ENCODE data around the gene LTA4H. TPM values are rescaled to one million over a fixed set of nuclear protein-coding genes. Genes with fewer than 3 reads are reported as not detected.

The LTA4H gene
- total RNA-seq, 1 experiment from 2014 or later, result 51.8 TPM

DNA sequence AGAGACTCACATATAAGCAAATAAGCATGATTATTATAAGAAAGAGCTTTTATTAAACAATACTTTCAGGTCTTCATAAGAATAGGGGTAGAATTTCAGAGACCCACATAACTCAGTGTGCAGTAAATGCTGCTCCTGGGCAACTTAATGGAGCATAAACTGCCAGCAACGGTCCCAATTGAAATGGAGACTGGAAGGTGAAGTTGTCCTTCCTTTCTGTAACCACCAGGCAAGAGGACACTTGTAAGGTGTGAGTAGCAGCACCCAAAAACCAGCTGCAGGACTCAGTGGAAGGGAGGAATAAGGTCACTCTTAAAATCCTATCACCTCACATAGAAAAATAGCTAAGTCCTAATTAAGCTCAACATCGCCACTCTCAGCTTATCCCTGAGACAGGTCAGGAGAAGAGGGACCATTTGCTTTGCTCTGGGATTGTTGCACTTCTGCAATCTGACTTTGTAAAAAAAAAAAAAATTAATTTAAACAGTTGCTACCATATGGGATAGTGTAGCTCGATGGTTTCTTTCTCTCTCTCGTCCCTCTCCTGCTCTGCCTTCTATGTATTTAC lies 22.7 kb upstream of the LTA4H start:
- Histone ChIP-seq H3K36me3 (ENCODE audit: insufficient read depth, low read length, poor library complexity, severe bottlenecking) (no peaks in the 10 kb centered on the region), H3K27me3 (replicated peaks; ENCODE audit: insufficient read depth, low read depth, low read length, poor library complexity) (no peaks in the 10 kb centered on the region), H3K4me3 (ENCODE audit: low read depth, low read length, poor library complexity, severe bottlenecking) (no peak overlapping the region), H3K27ac (ENCODE audit: low read depth, low read length, poor library complexity, severe bottlenecking) (no peak overlapping the region), H3K4me1 (ENCODE audit: insufficient read depth, low read length, poor library complexity, severe bottlenecking) (no peaks in the 10 kb centered on the region), H3K9me3 (ENCODE audit: low read depth, low read length, poor library complexity, severe bottlenecking) (no peaks in the 10 kb centered on the region)
- TF ChIP-seq EZH2 (IDR thresholded peaks at IDR 0.05; ENCODE audit: borderline replicate concordance, low read depth, low read length, poor library complexity, severe bottlenecking), result no peak
- TF ChIP-seq, protein P1, sequence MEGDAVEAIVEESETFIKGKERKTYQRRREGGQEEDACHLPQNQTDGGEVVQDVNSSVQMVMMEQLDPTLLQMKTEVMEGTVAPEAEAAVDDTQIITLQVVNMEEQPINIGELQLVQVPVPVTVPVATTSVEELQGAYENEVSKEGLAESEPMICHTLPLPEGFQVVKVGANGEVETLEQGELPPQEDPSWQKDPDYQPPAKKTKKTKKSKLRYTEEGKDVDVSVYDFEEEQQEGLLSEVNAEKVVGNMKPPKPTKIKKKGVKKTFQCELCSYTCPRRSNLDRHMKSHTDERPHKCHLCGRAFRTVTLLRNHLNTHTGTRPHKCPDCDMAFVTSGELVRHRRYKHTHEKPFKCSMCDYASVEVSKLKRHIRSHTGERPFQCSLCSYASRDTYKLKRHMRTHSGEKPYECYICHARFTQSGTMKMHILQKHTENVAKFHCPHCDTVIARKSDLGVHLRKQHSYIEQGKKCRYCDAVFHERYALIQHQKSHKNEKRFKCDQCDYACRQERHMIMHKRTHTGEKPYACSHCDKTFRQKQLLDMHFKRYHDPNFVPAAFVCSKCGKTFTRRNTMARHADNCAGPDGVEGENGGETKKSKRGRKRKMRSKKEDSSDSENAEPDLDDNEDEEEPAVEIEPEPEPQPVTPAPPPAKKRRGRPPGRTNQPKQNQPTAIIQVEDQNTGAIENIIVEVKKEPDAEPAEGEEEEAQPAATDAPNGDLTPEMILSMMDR (conservative IDR thresholded peaks at IDR 0.05; ENCODE audit: low read depth, low read length), result no peak
- POLR2A ChIA-PET (ENCODE audit: low non-redundant PET), result no interaction called here
- CTCF ChIA-PET, result interaction anchor here (0.6 to 1.1 kb wide), 2 partner anchors 157 to 158 kb away, joined by 3 to 11 read pairs; no protein-coding TSS in a partner anchor
- DNase-seq (ENCODE audit: low spot score), result no peak
- BruUV-seq (replicated peaks), result no TSS peak
- intact Hi-C loops (cut with micrococcal nuclease; ENCODE audit: unreplicated experiment), result no loop called here

DNA sequence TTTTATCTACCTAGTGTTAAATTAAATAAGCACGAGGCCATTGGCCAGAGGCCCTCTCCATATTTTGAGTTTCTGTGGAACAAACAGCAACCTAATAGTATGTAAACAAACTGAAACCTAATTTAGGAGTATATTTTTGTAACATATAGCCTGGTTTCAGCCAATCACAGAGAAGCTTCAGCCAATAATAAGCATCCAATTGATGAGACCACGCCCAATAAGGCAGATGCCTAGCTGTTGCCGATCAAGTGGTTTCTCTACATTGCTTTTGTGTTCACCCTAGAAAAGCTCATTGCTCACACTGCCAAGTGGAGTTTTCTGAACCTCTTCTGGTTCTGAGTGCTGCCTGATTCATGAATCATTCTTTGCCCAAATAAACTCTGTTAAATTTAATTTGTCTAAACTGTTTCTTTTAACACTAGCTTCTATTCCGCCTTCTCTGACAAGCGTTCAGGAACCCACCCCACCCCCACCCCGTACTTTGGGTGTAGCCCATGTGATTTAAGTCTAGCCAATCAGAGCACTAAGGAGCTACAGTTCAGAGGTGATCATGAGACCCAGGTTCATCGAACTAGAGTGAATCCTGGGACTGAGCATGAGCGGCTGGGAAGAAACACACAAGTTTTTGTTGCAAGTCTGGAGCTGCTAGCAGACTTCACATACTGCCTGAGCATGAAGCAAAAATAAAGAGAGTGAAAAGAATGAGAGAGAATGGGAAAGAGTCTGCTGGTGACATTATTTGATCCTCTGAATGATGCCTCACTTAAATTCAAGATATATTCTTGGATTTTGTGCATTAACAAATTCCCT lies 21.5 kb upstream of the LTA4H start:
- no peak for DNase-seq (ENCODE audit: low spot score)
- Histone ChIP-seq H3K4me1 (ENCODE audit: insufficient read depth, low read length, poor library complexity, severe bottlenecking) (no peaks in the 10 kb centered on the region), H3K36me3 (ENCODE audit: insufficient read depth, low read length, poor library complexity, severe bottlenecking) (no peaks in the 10 kb centered on the region), H3K27ac (ENCODE audit: low read depth, low read length, poor library complexity, severe bottlenecking) (no peak overlapping the region), H3K9me3 (ENCODE audit: low read depth, low read length, poor library complexity, severe bottlenecking) (no peaks in the 10 kb centered on the region), H3K4me3 (ENCODE audit: low read depth, low read length, poor library complexity, severe bottlenecking) (no peak overlapping the region), H3K27me3 (replicated peaks; ENCODE audit: insufficient read depth, low read depth, low read length, poor library complexity) (no peaks in the 10 kb centered on the region)
- no peak for TF ChIP-seq EZH2 (IDR thresholded peaks at IDR 0.05; ENCODE audit: borderline replicate concordance, low read depth, low read length, poor library complexity, severe bottlenecking)
- TF ChIP-seq, protein P1 (conservative IDR thresholded peaks at IDR 0.05; ENCODE audit: low read depth, low read length), result no peak
- intact Hi-C loops (cut with micrococcal nuclease; ENCODE audit: unreplicated experiment), result no loop called here
- no TSS peak for BruUV-seq (replicated peaks)
- ChIA-PET CTCF (no interaction called here), POLR2A (ENCODE audit: low non-redundant PET) (no interaction called here)

DNA sequence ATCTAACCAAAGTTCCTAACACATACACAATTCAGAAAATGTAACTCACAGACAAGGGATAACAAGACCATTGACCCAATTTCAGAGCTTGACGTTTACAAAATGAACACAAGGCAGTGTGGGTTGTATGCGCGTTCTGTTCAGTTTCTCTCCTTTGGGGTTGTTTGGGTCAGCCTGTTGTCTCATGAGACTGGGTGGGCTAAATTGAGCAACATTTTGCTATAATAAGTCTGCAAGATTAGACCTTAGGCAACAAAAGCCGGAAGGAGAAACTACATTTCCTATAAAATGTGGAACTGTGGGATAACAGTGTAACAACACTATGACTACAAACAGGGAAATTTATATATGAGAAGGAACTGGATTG lies 18.8 kb upstream of the LTA4H start:
- H3K4me3 ChIP-seq (ENCODE audit: low read depth, low read length, poor library complexity, severe bottlenecking), result no peak overlapping the region
- no peaks in the 10 kb centered on the region for H3K36me3 ChIP-seq (ENCODE audit: insufficient read depth, low read length, poor library complexity, severe bottlenecking)
- POLR2A ChIA-PET (ENCODE audit: low non-redundant PET), result no interaction called here
- BruUV-seq (replicated peaks), result no TSS peak
- H3K27ac ChIP-seq (ENCODE audit: low read depth, low read length, poor library complexity, severe bottlenecking), result no peak overlapping the region
- H3K9me3 ChIP-seq (ENCODE audit: low read depth, low read length, poor library complexity, severe bottlenecking), result no peaks in the 10 kb centered on the region
- DNase-seq (ENCODE audit: low spot score), result no peak
- intact Hi-C loops (cut with micrococcal nuclease; ENCODE audit: unreplicated experiment), result no loop called here
- no peaks in the 10 kb centered on the region for H3K27me3 ChIP-seq (replicated peaks; ENCODE audit: insufficient read depth, low read depth, low read length, poor library complexity)
- TF ChIP-seq EZH2 (IDR thresholded peaks at IDR 0.05; ENCODE audit: borderline replicate concordance, low read depth, low read length, poor library complexity, severe bottlenecking), result no peak
- TF ChIP-seq, protein P1 (conservative IDR thresholded peaks at IDR 0.05; ENCODE audit: low read depth, low read length), result no peak
- CTCF ChIA-PET, result no interaction called here
- no peaks in the 10 kb centered on the region for H3K4me1 ChIP-seq (ENCODE audit: insufficient read depth, low read length, poor library complexity, severe bottlenecking)

Measured in A673 (cell line).